Activated CD8-positive, alpha-beta memory T cell treated with anti-CD3 and anti-CD28 coated beads, Interleukin-2, amount 50 U/mL, for 48 hours (primary cell): Measurements from ENCODE around the gene CHEK2.
A peak's percentile ranks its signal among the peaks of the same experiment; 100 is the strongest.
"Not testable (repeated sequence)": the region's sequence is repeated elsewhere in the genome, so short reads cannot be mapped to it uniquely, and the experiment has no call there.

ENCODE experiments used
- DNase-seq: peaks from one replicate; pipeline ENCODE4 v3.0.0-alpha.2; 2020

CHEK2 gene

GRCh38 chr22:28741785-28742561, at the start of gene CHEK2, which contains the start of gene HSCB:
TSS of gene CHEK2 (minus strand) at chr22:28741820. CDS start at chr22:28734721, 7,099 bp downstream.
TSS of gene HSCB (plus strand) at chr22:28742039. CDS start at chr22:28742096, 57 bp downstream.
- DNase-seq = peak; percentile 95

GRCh38 chr22:28791124-28791523, 49.5 kb upstream of the CHEK2 start:
- no peak for DNase-seq

- DNase-seq = no peak
Observed at GRCh38 chr22:28788601-28789000, 47.0 kb upstream of the CHEK2 start.

- DNase-seq = no peak
Observed at GRCh38 chr22:28783786-28784671, 42.4 kb upstream of the CHEK2 start.

GRCh38 chr22:28780296-28780695, 38.7 kb upstream of the CHEK2 start:
- DNase-seq = no peak

- no peak for DNase-seq
Observed at GRCh38 chr22:28779833-28780232, 38.2 kb upstream of the CHEK2 start.

- no peak for DNase-seq
Observed at GRCh38 chr22:28774378-28774777, 32.8 kb upstream of the CHEK2 start.

GRCh38 chr22:28773461-28773867, 31.8 kb upstream of the CHEK2 start:
- no peak for DNase-seq

- peak; percentile 93 for DNase-seq
Observed at GRCh38 chr22:28772633-28773460, 31.2 kb upstream of the CHEK2 start, which contains the start of gene CCDC117. TSS of gene CCDC117 (plus strand) at chr22:28772695. CDS start at chr22:28772850, 155 bp downstream.

GRCh38 chr22:28771195-28771791, 29.7 kb upstream of the CHEK2 start:
- DNase-seq = no peak

GRCh38 chr22:28769394-28770085, 27.9 kb upstream of the CHEK2 start:
- no peak for DNase-seq

- DNase-seq = no peak
Observed at GRCh38 chr22:28768701-28769393, 27.2 kb upstream of the CHEK2 start.

- no peak for DNase-seq
Observed at GRCh38 chr22:28766628-28767027, 25.0 kb upstream of the CHEK2 start.

- not testable (repeated sequence) for DNase-seq
Observed at GRCh38 chr22:28762000-28762399, 20.4 kb upstream of the CHEK2 start.

GRCh38 chr22:28761449-28761755, 19.8 kb upstream of the CHEK2 start:
- no peak for DNase-seq

GRCh38 chr22:28759861-28760560, 18.4 kb upstream of the CHEK2 start:
- DNase-seq = no peak

GRCh38 chr22:28754512-28754911, 12.9 kb upstream of the CHEK2 start:
- DNase-seq = not testable (repeated sequence)

- DNase-seq = no peak
Observed at GRCh38 chr22:28750471-28750881, 8.9 kb upstream of the CHEK2 start.

- DNase-seq = no peak
Observed at GRCh38 chr22:28743852-28744251, 2.2 kb upstream of the CHEK2 start.

- DNase-seq = no peak
Observed at GRCh38 chr22:28742562-28742962, 942 bp upstream of the CHEK2 start.
